GM12874 (cell line): Measurements from ENCODE around the gene C17orf107.

Experiments
- CTCF ChIP-seq: IDR thresholded peaks from 2 replicates; pipeline ENCODE4 v1.5.1; 2011; ENCODE audit warnings: low read depth, mild to moderate bottlenecking, control low read depth, low read length, moderate library complexity; ENCODE audit not compliant: insufficient read depth

The C17orf107 gene

GRCh38 chr17:4893721-4894560 lies 5.4 kb upstream of the C17orf107 start:
- TF ChIP-seq CTCF: no peak

GRCh38 chr17:4895121-4895520 lies 4.2 kb upstream of the C17orf107 start:
- TF ChIP-seq CTCF: no peak

GRCh38 chr17:4895657-4896331 lies 3.5 kb upstream of the C17orf107 start:
- no peak for TF ChIP-seq CTCF

GRCh38 chr17:4896332-4897197 lies 2.8 kb upstream of the C17orf107 start:
- TF ChIP-seq CTCF: no peak

GRCh38 chr17:4897198-4897687 lies 2.1 kb upstream of the C17orf107 start:
- no peak for TF ChIP-seq CTCF

GRCh38 chr17:4897785-4898184 lies 1.6 kb upstream of the C17orf107 start:
- TF ChIP-seq CTCF: no peak

GRCh38 chr17:4898351-4898750 lies 985 bp upstream of the C17orf107 start:
- TF ChIP-seq CTCF: no peak
